ENCODE data around the gene C9orf43. TPM values are rescaled to one million over a fixed set of nuclear protein-coding genes. Genes with fewer than 3 reads are reported as not detected.
A peak's percentile ranks its signal among the peaks of the same experiment; 100 is the strongest.
"Not testable (repeated sequence)": the region's sequence is repeated elsewhere in the genome, so short reads cannot be mapped to it uniquely, and the experiment has no call there.

The C9orf43 gene
- total RNA-seq = 1 to 10 TPM in 2 of 6 donors, under 1 TPM in 4; 0.23 to 3.1 (median 0.43) TPM

- peaks cover 9 to 33% (median 16%) of the 10 kb centered on the region in 4 donors for H3K4me1 ChIP-seq
- H3K27ac ChIP-seq = peak within 1 kb of the TSS; percentile 90 to 99 (median 94)
- TF ChIP-seq POLR2A (IDR thresholded peaks at IDR 0.05) = peak in 3 of 4 donors; percentile 57 to 78 (median 73)
- TF ChIP-seq CTCF (IDR thresholded peaks at IDR 0.05) = peak in 3 of 6 experiments; percentile 5 to 35 (median 13)
- TF ChIP-seq POLR2AphosphoS5 (IDR thresholded peaks at IDR 0.05) = peak; percentile 72 to 89
- peak in 2 of 4 donors; percentile 6 to 22 for TF ChIP-seq EP300 (IDR thresholded peaks at IDR 0.05)
- H3K36me3 ChIP-seq = peaks cover 0 to 15% (median 10%) of the 10 kb centered on the region in 4 donors
- ATAC-seq (ENCODE audit: low FRiP score in 2 of 2) = peak; percentile 99
- peak within 1 kb of the TSS; percentile 79 to 90 (median 86) for H3K4me3 ChIP-seq
- no peaks in the 10 kb centered on the region for H3K27me3 ChIP-seq
- peak; percentile 94 to 98 for DNase-seq
- 0 to 1% methylated on average over 46 to 51 of the region's 61 CpGs for WGBS, 2 donors
- H3K9me3 ChIP-seq = no peaks in the 10 kb centered on the region
These were observed at the start of gene C9orf43, which contains the start of gene POLE3 for GRCh38 chr9:113410207-113410864. TSS of gene C9orf43 (plus strand) at chr9:113410747. CDS start at chr9:113413494, 2,747 bp downstream. TSS of gene POLE3 (minus strand) at chr9:113410675. CDS start at chr9:113410293, 382 bp downstream.

GRCh38 chr9:113361304-113362018 lies 49.1 kb upstream of the C9orf43 start:
- WGBS, 2 donors = 62 to 79% methylated on average over 7 of the region's 7 CpGs
- H3K9me3 ChIP-seq = no peaks in the 10 kb centered on the region
- DNase-seq = no peak
- ATAC-seq (ENCODE audit: low FRiP score in 2 of 2) = no peak
- no peak for TF ChIP-seq EP300 (IDR thresholded peaks at IDR 0.05)
- TF ChIP-seq POLR2A (IDR thresholded peaks at IDR 0.05) = no peak
- no peak for TF ChIP-seq CTCF (IDR thresholded peaks at IDR 0.05)
- no peak for TF ChIP-seq POLR2AphosphoS5 (IDR thresholded peaks at IDR 0.05)
- H3K4me3 ChIP-seq = no peak overlapping the region
- H3K27ac ChIP-seq = no peak overlapping the region
- no peaks in the 10 kb centered on the region for H3K36me3 ChIP-seq
- peaks cover 0 to 3% (median 0%) of the 10 kb centered on the region in 4 donors for H3K4me1 ChIP-seq
- H3K27me3 ChIP-seq = no peaks in the 10 kb centered on the region

GRCh38 chr9:113363336-113363735 lies 47.2 kb upstream of the C9orf43 start:
- no peaks in the 10 kb centered on the region for H3K36me3 ChIP-seq
- no peak for ATAC-seq (ENCODE audit: low FRiP score in 2 of 2)
- 75 to 95% methylated on average over 3 of the region's 3 CpGs for WGBS, 2 donors
- no peak overlapping the region for H3K27ac ChIP-seq
- peaks cover 0 to 3% (median 0%) of the 10 kb centered on the region in 4 donors for H3K4me1 ChIP-seq
- TF ChIP-seq EP300 (IDR thresholded peaks at IDR 0.05) (no peak), CTCF (IDR thresholded peaks at IDR 0.05) (no peak), POLR2AphosphoS5 (IDR thresholded peaks at IDR 0.05) (no peak), POLR2A (IDR thresholded peaks at IDR 0.05) (no peak)
- no peaks in the 10 kb centered on the region for H3K27me3 ChIP-seq
- H3K4me3 ChIP-seq = no peak overlapping the region
- no peaks in the 10 kb centered on the region for H3K9me3 ChIP-seq
- DNase-seq = no peak

- no peak overlapping the region for H3K4me3 ChIP-seq
- no peak for DNase-seq
These were observed 45.6 kb upstream of the C9orf43 start for GRCh38 chr9:113364951-113365350.

GRCh38 chr9:113365652-113366051 lies 44.9 kb upstream of the C9orf43 start:
- H3K9me3 ChIP-seq; H3K36me3 ChIP-seq; H3K4me3 ChIP-seq; H3K27me3 ChIP-seq; H3K27ac ChIP-seq; H3K4me1 ChIP-seq; ATAC-seq (ENCODE audit: low FRiP score in 2 of 2): not testable (repeated sequence)
- peak in 1 of 2 donors; percentile 57 for DNase-seq
- WGBS, 2 donors = 62 to 72% methylated on average over 3 of the region's 3 CpGs

More at GRCh38 chr9:113364951-113365350, 45.6 kb upstream of the C9orf43 start:
- WGBS, 2 donors = 48 to 50% methylated on average over 1 of the region's 1 CpG
- ATAC-seq (ENCODE audit: low FRiP score in 2 of 2) = no peak
- no peaks in the 10 kb centered on the region for H3K9me3 ChIP-seq
- no peak overlapping the region for H3K27ac ChIP-seq
- no peaks in the 10 kb centered on the region for H3K27me3 ChIP-seq
- no peak for TF ChIP-seq EP300 (IDR thresholded peaks at IDR 0.05)
- TF ChIP-seq POLR2A (IDR thresholded peaks at IDR 0.05) = no peak
- TF ChIP-seq POLR2AphosphoS5 (IDR thresholded peaks at IDR 0.05) = no peak
- no peak for TF ChIP-seq CTCF (IDR thresholded peaks at IDR 0.05)
- no peaks in the 10 kb centered on the region for H3K36me3 ChIP-seq
- peaks cover 0 to 3% (median 0%) of the 10 kb centered on the region in 4 donors for H3K4me1 ChIP-seq

Data from upper lobe of left lung (tissue), 6 donors.